ENCODE data around the gene MEF2A. TPM values are rescaled to one million over a fixed set of nuclear protein-coding genes. Genes with fewer than 3 reads are reported as not detected.

Gene MEF2A
- total and polyA plus RNA-seq, 9 of the 15 experiments (the other 6 are each of a cell fraction or from before 2014, with no cell fraction given), result 1.6 to 18.7 (median 8.7) TPM

- DNase-seq (ENCODE audit: extremely low read depth in 1 of 4, low spot score in 3 of 4), result no peak
- H4K20me1 ChIP-seq (replicated peaks; ENCODE audit: control insufficient read depth, insufficient read depth, low read length), result no peaks in the 10 kb centered on the region
- H3K27me3 ChIP-seq (ENCODE audit: control insufficient read depth in 2 of 2, insufficient read depth in 2 of 2, low read length in 2 of 2), result peaks cover 0 to 5% of the 10 kb centered on the region in 2 experiments; a peak in 1 of 5 replicates
- no peaks in the 10 kb centered on the region for H3K9me3 ChIP-seq (replicated peaks; ENCODE audit: control insufficient read depth, insufficient read depth, low read depth, low read length)
- H3K79me2 ChIP-seq (ENCODE audit: control insufficient read depth, insufficient read depth, low read length), result no peaks in the 10 kb centered on the region
- TF ChIP-seq CGGBP1 (CRISPR knock-in tag; IDR thresholded peaks at IDR 0.05), result no peak
- TF ChIP-seq JUN (IDR thresholded peaks at IDR 0.05; ENCODE audit: borderline replicate concordance, low read depth, low read length), result no peak
- TF ChIP-seq JUN (CRISPR knock-in tag; IDR thresholded peaks at IDR 0.05; ENCODE audit: borderline replicate concordance), result no peak
- TF ChIP-seq ZNF740 (CRISPR knock-in tag; IDR thresholded peaks at IDR 0.05), result no peak
- no peak for TF ChIP-seq ZNF740 (tag; IDR thresholded peaks at IDR 0.05)
- TF ChIP-seq, protein P1, sequence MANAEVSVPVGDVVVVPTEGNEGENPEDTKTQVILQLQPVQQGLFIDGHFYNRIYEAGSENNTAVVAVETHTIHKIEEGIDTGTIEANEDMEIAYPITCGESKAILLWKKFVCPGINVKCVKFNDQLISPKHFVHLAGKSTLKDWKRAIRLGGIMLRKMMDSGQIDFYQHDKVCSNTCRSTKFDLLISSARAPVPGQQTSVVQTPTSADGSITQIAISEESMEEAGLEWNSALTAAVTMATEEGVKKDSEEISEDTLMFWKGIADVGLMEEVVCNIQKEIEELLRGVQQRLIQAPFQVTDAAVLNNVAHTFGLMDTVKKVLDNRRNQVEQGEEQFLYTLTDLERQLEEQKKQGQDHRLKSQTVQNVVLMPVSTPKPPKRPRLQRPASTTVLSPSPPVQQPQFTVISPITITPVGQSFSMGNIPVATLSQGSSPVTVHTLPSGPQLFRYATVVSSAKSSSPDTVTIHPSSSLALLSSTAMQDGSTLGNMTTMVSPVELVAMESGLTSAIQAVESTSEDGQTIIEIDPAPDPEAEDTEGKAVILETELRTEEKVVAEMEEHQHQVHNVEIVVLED (CRISPR knock-in tag; IDR thresholded peaks at IDR 0.05), result no peak
- no peak for TF ChIP-seq SNIP1 (IDR thresholded peaks at IDR 0.05; ENCODE audit: low read depth)
- no peak for TF ChIP-seq IFI16 (CRISPR knock-in tag; IDR thresholded peaks at IDR 0.05)
- no peak for TF ChIP-seq PTRF (tag; IDR thresholded peaks at IDR 0.05)
- no peak for TF ChIP-seq PTTG1 (tag; IDR thresholded peaks at IDR 0.05; ENCODE audit: low read depth)
- TF ChIP-seq RFX1 (IDR thresholded peaks at IDR 0.05), result no peak
- no peak for TF ChIP-seq FOXA3 (CRISPR knock-in tag; conservative IDR thresholded peaks at IDR 0.05 in 1 of 2, IDR thresholded peaks at IDR 0.05 in 1 of 2)
- TF ChIP-seq FOSL1 (tag; conservative IDR thresholded peaks at IDR 0.05), result no peak
- TF ChIP-seq ZNF121 (CRISPR knock-in tag; conservative IDR thresholded peaks at IDR 0.05), result no peak
- no peak for TF ChIP-seq ZNF24 (IDR thresholded peaks at IDR 0.05)
- no peak for TF ChIP-seq ZKSCAN8 (CRISPR knock-in tag; IDR thresholded peaks at IDR 0.05)
- ChIA-PET CTCF (ENCODE audit: low intra/inter-chr PET ratio) (no interaction called here), POLR2A (no interaction called here)
- intact Hi-C loops (cut with micrococcal nuclease), result no loop called here
- BruUV-seq (replicated peaks), result no TSS peak
- no peak overlapping the region for H2AFZ ChIP-seq (ENCODE audit: low read depth, low read length)
- no peak overlapping the region for H3K4me2 ChIP-seq (ENCODE audit: insufficient read depth, low read length)
- in situ Hi-C loops (cut with MboI), result loop anchor here (25.0 kb wide), 1 partner anchor 449 kb away; no protein-coding TSS in a partner anchor
- no peak for FAIRE-seq
- no peaks in the 10 kb centered on the region for H3K9me1 ChIP-seq (ENCODE audit: control insufficient read depth, insufficient read depth, low read length)
- WGBS (ENCODE audit: insufficient coverage, low coverage, missing lambda C conversion rate), result 17% methylated on average over 4 of the region's 4 CpGs
- H3K27ac ChIP-seq (ENCODE audit: extremely low read depth, low read depth, low read length), result no peak overlapping the region
- no peaks in the 10 kb centered on the region for H3K36me3 ChIP-seq (ENCODE audit: control insufficient read depth, insufficient read depth, low read length)
- no peak for ATAC-seq
- H3K9ac ChIP-seq (ENCODE audit: insufficient read depth in 1 of 2, low read depth in 2 of 2, low read length in 2 of 2), result no peak overlapping the region
- H3K4me3 ChIP-seq, result no peak overlapping the region
- peaks cover 5 to 19% of the 10 kb centered on the region in 2 experiments; a peak in 3 of 5 replicates for H3K4me1 ChIP-seq (replicated peaks in 1 of 2; ENCODE audit: control insufficient read depth in 2 of 2, insufficient read depth in 2 of 2, low read length in 2 of 2)
Measured at GRCh38 chr15:99735868-99736267, 170.1 kb downstream of the MEF2A start.

Data from K562 (cell line).